Muscle of leg (tissue), 11 donors: ENCODE measurements around the gene TM4SF1. TPM values are rescaled to one million over a fixed set of nuclear protein-coding genes. Genes with fewer than 3 reads are reported as not detected.

Source experiments
- DNase-seq: peaks from one replicate; pipeline ENCODE4 v3.0.0; 2013
- H3K27ac ChIP-seq: one replicate; pipeline ENCODE4 v1.5.1; 2013; ENCODE audit warnings: mild to moderate bottlenecking, low read length, control low read depth
- H3K27me3 ChIP-seq: one replicate; pipeline ENCODE4 v1.6.1; 2013; ENCODE audit warnings: low read length; ENCODE audit not compliant: control insufficient read depth, insufficient read depth
- H3K36me3 ChIP-seq: one replicate; pipeline ENCODE4 v1.6.1; 2013; ENCODE audit warnings: low read length; ENCODE audit not compliant: control insufficient read depth, insufficient read depth
- H3K4me1 ChIP-seq: one replicate; pipeline ENCODE4 v1.6.1; 2013; ENCODE audit warnings: low read length; ENCODE audit not compliant: control insufficient read depth, insufficient read depth
- H3K4me3 ChIP-seq: one replicate; pipeline ENCODE4 v1.5.1; 2013; ENCODE audit warnings: low read length, control low read depth
- H3K9me3 ChIP-seq: replicated peaks from 2 replicates; pipeline ENCODE4 v1.6.1; 2013; ENCODE audit warnings: low read depth, low read length; ENCODE audit not compliant: control insufficient read depth
- WGBS: methylation state at CpG from one replicate; pipeline ENCODE4 v1.1.5; 2013; ENCODE audit warnings: missing lambda C conversion rate; ENCODE audit not compliant: insufficient coverage; 5-methylcytosine and 5-hydroxymethylcytosine counted together
- polyA plus RNA-seq, 8 donors: library from polyadenylated mRNA; unstranded; fragments of 120-200 nt; gene quantifications; one replicate each; pipeline versions ENCODE4 v1.2.1 to v1.2.3, GENCODE V29; 2013; ENCODE audit warnings: inconsistent platforms in 1 of 8, low replicate concordance in 1 of 8; ENCODE audit not compliant: insufficient read length in 8 of 8, insufficient read depth in 1 of 8
- total RNA-seq: library from RNA; stranded (reverse); fragments of 120-200 nt; gene quantifications from one replicate; pipeline ENCODE4 v1.2.4, GENCODE V29; 2013

Gene TM4SF1
- total and polyA plus RNA-seq, 9 donors = 32.8 to 57.2 (median 39.9) TPM

DNA sequence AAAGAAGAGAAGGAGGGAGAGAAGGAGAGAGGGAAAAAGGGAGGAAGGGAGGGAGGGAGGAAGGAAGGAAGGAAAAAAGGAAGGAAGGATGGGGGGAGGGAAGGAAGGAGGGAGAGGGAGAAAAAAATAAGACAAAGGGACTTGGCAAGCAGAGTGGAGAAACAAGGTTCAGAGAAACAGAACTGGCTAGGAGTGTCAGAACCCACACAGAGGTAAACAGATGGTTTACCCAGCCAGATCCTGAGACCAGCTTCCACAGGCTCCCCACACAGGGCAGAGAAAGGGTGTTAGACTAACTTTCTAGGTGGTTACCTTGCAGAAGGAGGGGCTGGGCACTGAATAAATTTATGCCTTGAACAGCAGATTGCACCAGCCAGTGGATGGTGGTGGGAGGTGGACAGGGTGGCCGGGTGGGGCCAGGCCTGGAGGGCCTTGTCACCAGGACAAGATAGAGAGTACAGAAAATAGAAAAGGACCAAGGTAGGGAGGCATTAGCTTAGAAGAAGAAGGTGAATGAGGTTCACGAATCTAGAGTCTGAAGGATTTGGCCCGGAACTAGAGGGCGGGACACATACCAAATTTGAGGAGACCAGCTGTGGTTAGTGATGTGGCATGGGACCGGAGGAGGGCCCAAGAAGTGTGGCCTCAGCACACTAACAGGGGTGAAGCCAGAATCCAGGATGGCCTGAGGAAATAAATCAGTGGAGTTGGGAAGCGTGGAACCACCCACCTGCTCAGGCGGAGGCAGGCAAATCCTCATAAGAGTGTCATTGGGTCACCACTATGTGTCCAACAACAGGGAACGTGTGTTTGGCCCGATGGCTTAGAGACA lies 1.2 kb upstream of the TM4SF1 start:
- H3K36me3 ChIP-seq = no peaks in the 10 kb centered on the region
- H3K9me3 ChIP-seq = no peaks in the 10 kb centered on the region
- H3K27me3 ChIP-seq = no peaks in the 10 kb centered on the region
- peaks cover 6% of the 10 kb centered on the region for H3K4me1 ChIP-seq
- peak overlapping the region; percentile 88 for H3K27ac ChIP-seq
- 89% methylated on average over 9 of the region's 9 CpGs for WGBS
- H3K4me3 ChIP-seq = no peak overlapping the region
- DNase-seq = no peak

DNA sequence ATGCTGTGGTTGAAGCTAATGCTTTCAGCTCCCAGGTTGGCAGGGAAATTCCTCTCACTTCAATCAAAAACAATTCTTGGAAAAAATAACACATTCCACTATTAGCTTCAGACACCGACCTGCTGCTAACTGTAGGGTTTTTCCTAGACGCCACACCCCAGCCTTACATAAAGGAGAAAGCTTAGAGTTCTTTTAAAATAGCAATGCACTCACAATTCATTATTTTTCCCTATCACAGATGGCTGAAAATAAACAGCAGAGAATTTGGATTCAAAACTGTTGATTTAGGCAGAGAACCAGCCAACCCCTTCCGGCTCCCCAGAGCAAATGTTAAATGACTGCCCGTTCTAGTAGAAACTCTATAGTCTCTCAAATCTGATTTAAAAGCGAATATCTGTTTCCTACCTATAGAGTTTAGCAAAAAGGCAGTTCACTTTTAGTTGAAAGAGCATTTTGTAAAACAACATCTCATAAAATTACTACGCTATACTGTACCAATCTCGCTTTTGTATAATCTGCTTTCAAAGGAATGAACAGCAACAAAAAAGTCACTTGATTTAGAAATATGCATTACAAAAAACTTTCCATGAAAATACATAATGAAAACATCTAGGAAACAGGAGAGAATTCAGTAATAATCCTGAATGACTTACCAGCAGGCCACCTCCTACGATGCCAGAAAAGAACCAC lies 586 bp downstream of the TM4SF1 start:
- 13% methylated on average over 2 of the region's 8 CpGs for WGBS

DNA sequence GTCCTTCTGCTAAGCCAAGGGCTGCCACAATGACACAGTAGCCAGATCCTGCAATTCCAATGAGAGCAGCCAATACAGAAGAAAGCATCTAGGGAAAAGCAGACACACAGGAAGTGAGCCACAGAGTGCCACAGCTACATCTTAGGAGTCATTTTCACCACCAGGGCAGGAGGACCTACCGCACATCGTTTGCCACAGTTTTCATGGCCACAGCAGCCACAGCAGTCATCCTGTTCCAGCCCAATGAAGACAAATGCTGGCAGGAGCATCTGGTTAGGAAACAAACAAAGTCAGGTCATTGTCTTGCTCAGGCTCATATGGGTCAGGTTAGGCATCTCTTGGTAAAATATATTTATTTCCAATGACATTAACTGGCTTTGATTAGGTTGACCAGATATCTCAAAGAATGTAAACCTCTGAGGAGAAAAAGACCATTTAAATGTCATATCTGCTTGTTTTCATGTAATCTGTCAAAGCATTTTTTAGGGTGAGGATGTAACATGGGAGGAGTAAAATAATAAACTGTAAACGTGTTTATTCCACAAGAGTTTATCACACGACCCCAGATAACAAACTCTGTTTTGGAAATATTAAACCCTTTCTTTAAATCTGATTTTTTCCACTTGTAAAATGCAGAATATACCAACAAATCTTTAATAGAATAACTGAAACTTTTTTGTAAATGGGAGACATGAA lies 1.8 kb downstream of the TM4SF1 start:
- WGBS = no CpG with 5 or more reads among the region's 4 CpGs
- H3K4me1 ChIP-seq = peaks cover 6% of the 10 kb centered on the region
- H3K36me3 ChIP-seq = peaks cover 2% of the 10 kb centered on the region

More for the DNA sequence above, 586 bp downstream of the TM4SF1 start:
- Histone ChIP-seq H3K36me3 (no peaks in the 10 kb centered on the region), H3K4me3 (peak overlapping the region; percentile 35), H3K9me3 (no peaks in the 10 kb centered on the region), H3K4me1 (peaks cover 6% of the 10 kb centered on the region), H3K27me3 (no peaks in the 10 kb centered on the region), H3K27ac (peak overlapping the region; percentile 88)
- peak; percentile 67 for DNase-seq

DNA sequence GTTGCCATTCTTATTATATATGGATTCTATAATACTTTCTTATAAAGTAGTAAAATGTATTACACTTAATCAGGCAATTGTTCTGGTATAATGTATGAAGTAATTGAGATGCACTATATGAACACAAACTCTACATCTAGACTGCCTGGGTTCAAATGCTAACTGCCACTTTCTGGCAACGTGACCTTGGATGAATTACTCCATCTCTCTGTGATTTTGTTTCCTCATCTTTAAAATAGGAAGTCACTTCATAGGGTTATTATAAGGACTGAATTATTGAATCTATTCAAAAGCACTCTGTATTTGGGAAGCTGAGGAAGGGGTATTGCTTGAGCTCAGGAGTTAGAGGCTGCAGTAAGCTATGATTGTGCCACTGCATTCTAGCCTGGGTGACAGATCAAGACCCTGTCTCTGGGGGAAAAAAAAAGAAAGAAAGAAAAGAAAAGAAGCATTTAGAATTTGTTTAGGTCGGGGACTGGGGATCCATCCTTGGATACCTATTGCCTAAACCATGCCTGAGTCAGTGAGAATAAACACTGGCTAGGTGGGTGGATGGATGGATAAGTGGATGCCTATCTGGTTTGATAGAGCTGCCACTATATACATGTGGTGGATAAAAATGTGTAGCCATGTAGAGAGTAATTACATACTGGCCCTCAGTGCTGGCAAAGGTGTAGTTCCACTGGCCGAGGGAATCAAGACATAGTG lies 2.5 kb downstream of the TM4SF1 start:
- Histone ChIP-seq H3K4me3 (no peak overlapping the region), H3K9me3 (no peaks in the 10 kb centered on the region), H3K36me3 (peaks cover 2% of the 10 kb centered on the region), H3K4me1 (peaks cover 6% of the 10 kb centered on the region), H3K27ac (peak overlapping the region; percentile 50), H3K27me3 (no peaks in the 10 kb centered on the region)
- no peak for DNase-seq
- 100% methylated on average over 2 of the region's 3 CpGs for WGBS

More for the DNA sequence above, 1.8 kb downstream of the TM4SF1 start:
- Histone ChIP-seq H3K9me3 (no peaks in the 10 kb centered on the region), H3K4me3 (peak overlapping the region; percentile 4), H3K27me3 (no peaks in the 10 kb centered on the region), H3K27ac (peak overlapping the region; percentile 50)
- DNase-seq = no peak

DNA sequence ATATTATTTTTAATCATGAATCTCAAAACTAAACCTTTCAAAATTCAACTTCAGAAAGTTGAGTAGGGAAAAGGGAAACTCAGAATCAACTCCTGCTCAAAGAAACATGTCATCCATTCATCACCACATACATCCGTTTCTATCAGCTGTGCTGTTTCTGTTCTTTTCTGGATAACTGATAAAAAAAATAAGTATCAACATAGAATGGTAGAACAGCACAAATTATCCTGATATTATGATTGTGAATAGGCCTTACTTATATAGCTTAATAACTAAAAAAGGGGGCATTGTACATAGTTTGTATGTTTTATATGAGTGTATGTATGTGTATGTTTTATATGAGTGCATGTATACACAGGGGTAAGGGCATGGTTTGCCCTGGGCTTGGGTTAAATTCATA lies 3.1 kb downstream of the TM4SF1 start:
- peaks cover 6% of the 10 kb centered on the region for H3K4me1 ChIP-seq
- peaks cover 2% of the 10 kb centered on the region for H3K36me3 ChIP-seq
- no peak overlapping the region for H3K4me3 ChIP-seq

DNA sequence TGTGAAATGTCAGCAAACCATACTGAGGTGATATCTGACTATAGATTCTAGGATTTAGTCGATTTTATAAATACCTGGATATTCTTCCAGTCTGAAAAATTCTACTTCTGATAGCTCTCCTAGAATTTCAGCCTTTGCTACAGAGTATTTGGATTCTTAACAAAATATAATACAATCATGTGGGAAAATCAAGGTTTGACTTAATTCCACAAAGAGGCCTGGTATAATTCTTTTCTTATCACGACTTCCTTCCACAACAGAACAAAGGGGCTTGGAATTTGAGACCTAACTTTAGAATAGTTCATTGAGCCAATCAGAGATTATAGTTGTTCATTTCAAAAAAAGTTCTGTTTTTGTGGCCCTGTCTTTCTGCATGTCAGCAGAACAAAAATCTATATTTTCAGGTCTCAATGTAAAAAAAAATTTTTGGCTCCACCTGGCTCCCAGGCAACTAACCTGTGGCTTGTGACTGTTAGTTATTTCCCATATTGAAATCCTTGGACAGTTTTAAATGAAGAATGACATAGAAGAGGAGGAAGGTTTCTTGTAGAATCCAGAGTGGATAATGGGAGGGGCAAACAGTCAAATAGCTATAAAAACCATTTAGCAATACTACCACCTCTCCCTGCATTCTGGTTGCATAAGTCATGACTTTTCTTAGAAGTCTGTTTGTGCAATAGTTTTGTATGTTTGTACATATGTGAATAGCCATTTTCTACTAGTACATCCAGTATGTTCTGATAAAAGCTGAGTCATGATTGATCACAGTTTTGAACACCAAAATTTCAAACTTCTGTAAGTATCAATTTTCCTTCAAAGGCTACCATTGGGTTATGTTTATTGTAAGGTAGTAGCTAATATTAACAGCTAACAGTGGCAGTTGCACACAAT lies 4.0 kb downstream of the TM4SF1 start:
- Histone ChIP-seq H3K36me3 (peaks cover 2% of the 10 kb centered on the region), H3K27ac (no peak overlapping the region), H3K27me3 (no peaks in the 10 kb centered on the region), H3K4me1 (peaks cover 3% of the 10 kb centered on the region), H3K9me3 (no peaks in the 10 kb centered on the region), H3K4me3 (no peak overlapping the region)
- no CpG with 5 or more reads among the region's 2 CpGs for WGBS
- no peak for DNase-seq

More for the DNA sequence above, 3.1 kb downstream of the TM4SF1 start:
- DNase-seq = no peak
- H3K27ac ChIP-seq = no peak overlapping the region
- no CpG with 5 or more reads among the region's 1 CpG for WGBS
- H3K9me3 ChIP-seq = no peaks in the 10 kb centered on the region
- no peaks in the 10 kb centered on the region for H3K27me3 ChIP-seq

DNA sequence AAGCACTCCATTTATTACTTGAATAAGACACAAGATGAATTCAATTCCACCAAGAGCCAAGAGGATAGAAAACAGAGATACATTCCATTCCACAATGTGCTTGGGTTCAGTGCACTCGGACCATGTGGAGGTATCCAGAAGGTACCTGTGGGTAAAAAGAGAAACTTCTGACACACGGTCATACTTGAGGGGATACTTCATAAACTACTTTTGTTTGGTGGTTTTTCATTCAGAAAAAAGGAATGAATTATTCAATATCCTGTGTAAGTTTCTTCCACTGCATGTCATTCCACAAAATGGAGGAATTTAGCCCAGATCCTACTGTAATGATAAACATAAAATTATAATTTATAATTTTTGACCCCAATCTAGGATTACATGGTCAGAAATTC lies 5.7 kb downstream of the TM4SF1 start:
- no peak for DNase-seq
- Histone ChIP-seq H3K4me1 (no peaks in the 10 kb centered on the region), H3K36me3 (peaks cover 2% of the 10 kb centered on the region), H3K27ac (peak overlapping the region; percentile 65), H3K27me3 (no peaks in the 10 kb centered on the region), H3K4me3 (no peak overlapping the region), H3K9me3 (no peaks in the 10 kb centered on the region)
- no CpG with 5 or more reads among the region's 2 CpGs for WGBS

DNA sequence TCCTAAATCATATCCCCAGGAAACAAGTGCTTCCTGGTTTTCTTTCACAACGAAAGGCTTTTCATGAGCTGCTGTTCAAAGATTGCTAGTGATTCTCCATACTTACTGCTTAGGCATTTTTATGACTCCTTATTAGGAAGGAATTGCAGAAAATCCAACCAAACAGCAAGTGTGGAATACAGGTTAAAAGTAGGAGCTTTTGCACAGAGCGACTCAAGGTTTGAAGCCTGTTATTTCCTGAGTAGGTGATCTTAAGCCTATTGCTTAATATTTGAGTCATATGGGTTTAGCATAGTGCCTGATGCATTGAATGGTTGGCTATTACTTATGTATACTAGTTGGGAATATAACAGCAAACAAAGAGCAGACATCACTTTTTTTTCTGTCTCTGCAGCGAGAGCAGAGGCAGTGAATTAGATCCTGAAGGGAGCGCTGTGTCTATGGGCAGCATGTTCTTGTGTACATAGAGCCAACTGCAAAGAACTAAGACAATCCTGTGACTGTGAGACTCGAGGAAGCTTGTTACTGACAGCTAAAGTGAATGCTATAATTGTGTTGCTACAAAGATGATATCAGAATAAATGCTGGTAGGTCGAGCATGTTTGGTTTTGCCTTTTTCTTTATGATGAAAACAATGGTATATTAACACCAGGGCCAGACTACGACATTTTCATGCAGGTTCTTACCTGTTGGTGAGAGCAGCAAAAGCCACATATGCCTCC lies 6.3 kb downstream of the TM4SF1 start:
- Histone ChIP-seq H3K36me3 (peaks cover 2% of the 10 kb centered on the region), H3K4me1 (no peaks in the 10 kb centered on the region)
- 68% methylated on average over 3 of the region's 7 CpGs for WGBS

More for the DNA sequence above, 6.3 kb downstream of the TM4SF1 start:
- DNase-seq = peak; percentile 45
- Histone ChIP-seq H3K9me3 (no peaks in the 10 kb centered on the region), H3K4me3 (no peak overlapping the region), H3K27ac (peak overlapping the region; percentile 65), H3K27me3 (no peaks in the 10 kb centered on the region)
